ENCODE measurements around the gene FAM3C.
"Not testable (repeated sequence)": the region's sequence is repeated elsewhere in the genome, so short reads cannot be mapped to it uniquely, and the experiment has no call there.

Gene FAM3C

DNA sequence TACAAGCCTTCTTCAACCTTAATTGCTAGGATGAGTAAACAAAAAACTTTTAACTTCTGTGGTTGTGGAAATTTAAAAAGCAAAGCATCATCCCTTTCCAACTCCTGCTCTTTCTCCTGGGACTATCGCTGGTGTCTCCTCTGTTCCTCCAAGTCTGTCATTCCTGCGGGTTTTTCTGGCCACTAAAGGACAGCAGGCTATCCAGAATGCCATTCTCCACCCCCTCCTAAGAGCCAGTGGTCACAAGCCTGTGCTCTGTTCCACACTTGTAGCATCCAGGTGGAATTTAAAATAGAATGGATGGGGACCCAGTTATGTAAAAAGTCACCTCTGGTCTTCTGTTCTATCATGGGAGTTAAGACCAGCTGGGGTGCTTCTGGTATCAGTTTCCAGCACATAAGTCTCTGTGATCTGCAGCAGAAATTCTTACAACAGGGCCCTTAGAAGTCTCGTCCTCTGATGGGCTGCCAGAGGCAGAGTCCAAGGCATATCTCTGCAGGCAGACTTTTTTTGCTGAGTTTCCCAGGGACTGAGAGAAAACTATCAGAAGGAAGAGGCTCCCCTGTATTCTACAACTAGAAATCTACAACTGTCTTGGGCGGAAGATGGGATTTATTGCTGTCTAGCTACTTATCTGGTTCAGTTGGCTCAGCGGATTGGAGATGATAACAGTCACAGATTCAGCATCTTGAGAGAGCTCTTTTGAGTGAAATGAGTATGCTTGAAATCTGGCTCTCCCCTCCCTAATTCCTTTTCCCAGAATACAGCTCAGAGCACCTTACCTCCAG, 72.4 kb downstream of the FAM3C start:
- Histone ChIP-seq H3K36me3 (no peaks in the 10 kb centered on the region), H3K9me3 (no peaks in the 10 kb centered on the region), H3K27ac (no peak overlapping the region), H3K27me3 (peaks cover 54% of the 10 kb centered on the region), H3K4me3 (ENCODE audit: low read depth in 1 of 2, low read length in 1 of 2) (no peak overlapping the region), H3K4me1 (ENCODE audit: control insufficient read depth in 1 of 2, insufficient read depth in 1 of 2, low read depth in 1 of 2, low read length in 1 of 2) (no peaks in the 10 kb centered on the region)
- TF ChIP-seq, protein P1, sequence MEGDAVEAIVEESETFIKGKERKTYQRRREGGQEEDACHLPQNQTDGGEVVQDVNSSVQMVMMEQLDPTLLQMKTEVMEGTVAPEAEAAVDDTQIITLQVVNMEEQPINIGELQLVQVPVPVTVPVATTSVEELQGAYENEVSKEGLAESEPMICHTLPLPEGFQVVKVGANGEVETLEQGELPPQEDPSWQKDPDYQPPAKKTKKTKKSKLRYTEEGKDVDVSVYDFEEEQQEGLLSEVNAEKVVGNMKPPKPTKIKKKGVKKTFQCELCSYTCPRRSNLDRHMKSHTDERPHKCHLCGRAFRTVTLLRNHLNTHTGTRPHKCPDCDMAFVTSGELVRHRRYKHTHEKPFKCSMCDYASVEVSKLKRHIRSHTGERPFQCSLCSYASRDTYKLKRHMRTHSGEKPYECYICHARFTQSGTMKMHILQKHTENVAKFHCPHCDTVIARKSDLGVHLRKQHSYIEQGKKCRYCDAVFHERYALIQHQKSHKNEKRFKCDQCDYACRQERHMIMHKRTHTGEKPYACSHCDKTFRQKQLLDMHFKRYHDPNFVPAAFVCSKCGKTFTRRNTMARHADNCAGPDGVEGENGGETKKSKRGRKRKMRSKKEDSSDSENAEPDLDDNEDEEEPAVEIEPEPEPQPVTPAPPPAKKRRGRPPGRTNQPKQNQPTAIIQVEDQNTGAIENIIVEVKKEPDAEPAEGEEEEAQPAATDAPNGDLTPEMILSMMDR (IDR thresholded peaks at IDR 0.05), result no peak

DNA sequence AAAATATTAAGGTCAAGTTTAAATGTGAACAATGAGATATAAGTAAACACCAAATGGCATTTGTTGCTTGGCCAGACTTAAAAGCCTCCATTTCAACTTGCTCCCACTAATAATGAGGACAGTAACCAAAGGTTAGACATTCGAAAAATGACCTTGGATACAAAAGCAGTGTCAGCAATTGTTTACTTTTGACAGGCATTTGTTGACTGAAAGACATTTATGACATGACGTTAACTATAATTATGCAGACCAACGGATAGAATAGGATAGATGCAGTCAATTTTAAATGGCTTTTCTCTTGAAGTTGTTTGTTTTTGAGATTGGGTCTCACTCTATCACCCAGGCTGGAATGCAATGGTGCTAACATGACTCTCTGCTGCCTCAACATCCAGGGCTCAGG, 73.6 kb downstream of the FAM3C start:
- Histone ChIP-seq H3K27ac (no peak overlapping the region), H3K9me3 (no peaks in the 10 kb centered on the region), H3K36me3 (no peaks in the 10 kb centered on the region), H3K4me3 (ENCODE audit: low read depth in 1 of 2, low read length in 1 of 2) (no peak overlapping the region), H3K27me3 (peaks cover 41% of the 10 kb centered on the region), H3K4me1 (ENCODE audit: control insufficient read depth in 1 of 2, insufficient read depth in 1 of 2, low read depth in 1 of 2, low read length in 1 of 2) (no peaks in the 10 kb centered on the region)
- TF ChIP-seq, protein P1 (IDR thresholded peaks at IDR 0.05), result no peak

DNA sequence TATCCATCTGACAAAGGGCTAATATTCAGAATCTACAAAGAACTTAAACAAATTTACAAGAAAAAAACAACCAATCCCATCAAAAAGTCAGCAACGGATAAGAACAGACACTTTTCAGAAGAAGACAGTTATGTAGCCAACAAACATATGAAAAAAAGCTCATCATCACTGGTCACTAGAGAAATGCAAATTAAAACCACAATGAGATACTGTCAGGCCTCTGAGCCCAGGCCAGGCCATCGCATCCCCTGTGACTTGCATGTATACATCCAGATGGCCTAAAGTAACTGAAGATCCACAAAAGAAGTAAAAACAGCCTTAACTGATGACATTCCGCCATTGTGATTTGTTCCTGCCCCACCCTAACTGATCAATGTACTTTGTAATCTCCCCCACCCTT, 80.9 kb downstream of the FAM3C start:
- not testable (repeated sequence) for H3K27ac ChIP-seq; H3K27me3 ChIP-seq; H3K4me1 ChIP-seq (ENCODE audit: control insufficient read depth in 1 of 2, insufficient read depth in 1 of 2, low read depth in 1 of 2, low read length in 1 of 2); H3K36me3 ChIP-seq; H3K9me3 ChIP-seq; H3K4me3 ChIP-seq (ENCODE audit: low read depth in 1 of 2, low read length in 1 of 2)

DNA sequence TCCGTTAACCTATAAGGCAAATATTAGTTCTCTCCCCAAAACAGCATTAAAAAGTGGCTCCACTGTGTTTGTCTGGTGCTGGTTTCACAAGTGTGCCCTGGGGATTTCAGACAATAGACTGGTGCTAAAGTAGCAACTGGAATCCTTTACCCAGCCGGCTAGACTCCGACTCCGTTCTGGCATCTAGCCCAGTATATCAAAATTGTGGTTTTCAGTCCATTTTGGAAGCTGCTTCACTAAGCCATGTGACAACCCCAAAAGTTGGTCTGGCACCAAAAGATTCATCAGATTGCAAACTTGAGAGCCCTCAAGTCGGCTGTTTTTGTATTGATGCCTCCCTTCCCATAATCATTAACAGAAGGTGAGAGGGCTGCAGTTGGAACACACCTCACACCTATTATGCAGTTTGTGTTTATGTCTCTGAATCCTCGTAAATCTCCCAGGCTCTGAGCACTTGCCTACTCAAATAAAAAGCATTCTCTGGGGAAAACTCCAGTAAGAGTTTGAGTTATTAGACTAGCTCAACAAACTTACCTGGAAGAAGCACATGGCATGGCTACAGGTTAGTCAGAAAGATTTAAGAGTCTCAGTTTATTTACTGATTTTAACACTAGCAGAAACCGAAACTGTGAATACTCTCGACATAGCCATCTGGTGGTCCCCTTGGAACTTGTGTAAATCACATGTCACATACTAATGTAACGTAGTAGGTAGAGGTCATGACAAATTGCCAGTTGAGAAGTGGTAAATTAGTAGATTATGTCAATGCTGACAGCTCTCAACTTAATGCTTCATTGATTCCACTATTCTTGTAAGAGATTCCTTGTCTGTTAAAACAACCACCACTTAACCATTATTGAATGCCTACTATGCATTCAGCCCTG, 82.1 kb downstream of the FAM3C start:
- H3K27me3 ChIP-seq, result no peaks in the 10 kb centered on the region
- H3K9me3 ChIP-seq, result no peaks in the 10 kb centered on the region
- no peaks in the 10 kb centered on the region for H3K36me3 ChIP-seq
- no peaks in the 10 kb centered on the region for H3K4me1 ChIP-seq (ENCODE audit: control insufficient read depth in 1 of 2, insufficient read depth in 1 of 2, low read depth in 1 of 2, low read length in 1 of 2)
- no peak overlapping the region for H3K27ac ChIP-seq
- TF ChIP-seq, protein P1 (IDR thresholded peaks at IDR 0.05), result no peak
- no peak overlapping the region for H3K4me3 ChIP-seq (ENCODE audit: low read depth in 1 of 2, low read length in 1 of 2)

DNA sequence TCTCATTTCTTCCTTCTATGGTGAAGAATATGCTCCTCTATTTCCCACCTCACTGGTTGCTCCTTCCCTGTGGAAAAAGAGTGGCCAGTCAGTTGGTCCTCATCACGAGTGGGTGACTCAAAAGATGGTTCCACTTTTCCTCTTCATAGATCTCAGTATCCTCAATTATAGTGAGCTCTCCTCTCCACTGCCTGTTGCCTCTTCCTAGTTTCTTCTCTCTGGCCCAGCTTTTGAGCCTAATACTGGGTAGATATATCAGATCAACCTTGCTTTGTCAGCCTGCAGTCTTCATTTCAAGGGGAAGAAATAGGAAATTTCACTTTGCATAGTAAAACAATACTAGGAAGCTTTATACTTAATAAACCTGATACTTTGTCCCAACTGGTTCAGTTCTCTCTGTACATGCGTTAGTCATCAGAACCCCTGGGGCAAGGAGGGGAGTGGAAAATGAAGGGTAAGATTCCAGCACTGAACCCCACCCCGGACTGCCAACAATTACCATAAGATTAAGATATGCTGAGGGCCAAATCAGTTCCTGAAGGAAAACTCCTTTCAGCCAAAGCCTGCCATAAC, 82.8 kb downstream of the FAM3C start:
- H3K9me3 ChIP-seq, result no peaks in the 10 kb centered on the region
- no peaks in the 10 kb centered on the region for H3K36me3 ChIP-seq
- no peak overlapping the region for H3K4me3 ChIP-seq (ENCODE audit: low read depth in 1 of 2, low read length in 1 of 2)
- no peaks in the 10 kb centered on the region for H3K4me1 ChIP-seq (ENCODE audit: control insufficient read depth in 1 of 2, insufficient read depth in 1 of 2, low read depth in 1 of 2, low read length in 1 of 2)
- H3K27me3 ChIP-seq, result no peaks in the 10 kb centered on the region
- TF ChIP-seq, protein P1 (IDR thresholded peaks at IDR 0.05), result no peak
- no peak overlapping the region for H3K27ac ChIP-seq
